ENCODE measurements around the gene EFHC1.

Gene EFHC1

DNA sequence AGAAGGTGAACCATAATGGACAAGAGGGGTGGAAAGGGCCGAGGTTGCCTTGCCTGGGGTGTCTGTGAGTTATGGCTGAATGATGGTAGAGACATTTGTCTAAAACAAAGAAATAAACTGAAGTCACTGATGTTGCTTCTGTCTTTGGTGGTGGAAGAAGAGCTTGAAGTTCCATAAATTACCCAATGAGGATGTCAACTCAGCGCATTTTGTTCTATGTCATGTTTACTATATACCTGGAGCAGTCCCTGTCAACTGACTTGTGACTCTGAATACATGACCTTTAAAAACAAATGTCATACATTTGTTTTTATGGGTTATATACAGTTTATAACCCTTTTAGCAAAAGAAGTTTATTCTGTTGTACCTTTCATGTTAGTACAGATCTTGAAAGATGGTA, 2.0 kb downstream of the EFHC1 start:
- TF ChIP-seq ZFP3 (CRISPR knock-in tag; IDR thresholded peaks at IDR 0.05) (no peak), SNAI2 (CRISPR knock-in tag; IDR thresholded peaks at IDR 0.05) (no peak), ZNF70 (CRISPR knock-in tag; IDR thresholded peaks at IDR 0.05) (no peak), PPARA (CRISPR knock-in tag; IDR thresholded peaks at IDR 0.05; ENCODE audit: borderline replicate concordance) (no peak)
- ATAC-seq: no peak

DNA sequence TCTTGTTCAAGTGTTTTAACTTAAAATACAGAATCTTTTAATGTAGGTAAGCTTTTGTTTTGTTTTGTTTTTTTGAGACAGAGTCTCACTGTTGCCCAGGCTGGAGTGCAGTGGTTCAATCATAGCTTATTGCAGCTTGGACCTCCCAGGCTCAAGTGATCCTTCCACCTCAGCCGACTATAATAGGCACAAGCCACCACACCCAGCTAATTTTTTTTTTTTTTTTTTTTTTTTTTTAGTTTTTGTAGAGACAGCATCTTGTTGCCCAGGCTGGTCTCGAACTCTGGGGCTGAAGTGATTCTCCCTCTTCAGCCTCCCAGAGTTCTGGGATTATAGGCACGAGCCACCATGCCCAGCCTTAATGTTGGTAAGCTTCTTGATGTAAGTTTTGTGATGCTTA, 3.3 kb downstream of the EFHC1 start:
- TF ChIP-seq RARB (CRISPR knock-in tag; IDR thresholded peaks at IDR 0.05) (no peak), ZC3H10 (CRISPR knock-in tag; IDR thresholded peaks at IDR 0.05) (no peak), TOX (CRISPR knock-in tag; IDR thresholded peaks at IDR 0.05; ENCODE audit: borderline replicate concordance) (no peak), ESRRG (CRISPR knock-in tag; IDR thresholded peaks at IDR 0.05) (no peak), ZNF70 (CRISPR knock-in tag; IDR thresholded peaks at IDR 0.05) (no peak), OSR1 (CRISPR knock-in tag; IDR thresholded peaks at IDR 0.05) (no peak), ZFP30 (CRISPR knock-in tag; IDR thresholded peaks at IDR 0.05) (no peak), ARNTL (CRISPR knock-in tag; IDR thresholded peaks at IDR 0.05; ENCODE audit: borderline replicate concordance, low read depth) (no peak)
- TF ChIP-seq, protein P1, sequence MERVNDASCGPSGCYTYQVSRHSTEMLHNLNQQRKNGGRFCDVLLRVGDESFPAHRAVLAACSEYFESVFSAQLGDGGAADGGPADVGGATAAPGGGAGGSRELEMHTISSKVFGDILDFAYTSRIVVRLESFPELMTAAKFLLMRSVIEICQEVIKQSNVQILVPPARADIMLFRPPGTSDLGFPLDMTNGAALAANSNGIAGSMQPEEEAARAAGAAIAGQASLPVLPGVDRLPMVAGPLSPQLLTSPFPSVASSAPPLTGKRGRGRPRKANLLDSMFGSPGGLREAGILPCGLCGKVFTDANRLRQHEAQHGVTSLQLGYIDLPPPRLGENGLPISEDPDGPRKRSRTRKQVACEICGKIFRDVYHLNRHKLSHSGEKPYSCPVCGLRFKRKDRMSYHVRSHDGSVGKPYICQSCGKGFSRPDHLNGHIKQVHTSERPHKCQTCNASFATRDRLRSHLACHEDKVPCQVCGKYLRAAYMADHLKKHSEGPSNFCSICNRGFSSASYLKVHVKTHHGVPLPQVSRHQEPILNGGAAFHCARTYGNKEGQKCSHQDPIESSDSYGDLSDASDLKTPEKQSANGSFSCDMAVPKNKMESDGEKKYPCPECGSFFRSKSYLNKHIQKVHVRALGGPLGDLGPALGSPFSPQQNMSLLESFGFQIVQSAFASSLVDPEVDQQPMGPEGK (CRISPR knock-in tag; IDR thresholded peaks at IDR 0.05; ENCODE audit: borderline replicate concordance): no peak
- ATAC-seq: no peak

DNA sequence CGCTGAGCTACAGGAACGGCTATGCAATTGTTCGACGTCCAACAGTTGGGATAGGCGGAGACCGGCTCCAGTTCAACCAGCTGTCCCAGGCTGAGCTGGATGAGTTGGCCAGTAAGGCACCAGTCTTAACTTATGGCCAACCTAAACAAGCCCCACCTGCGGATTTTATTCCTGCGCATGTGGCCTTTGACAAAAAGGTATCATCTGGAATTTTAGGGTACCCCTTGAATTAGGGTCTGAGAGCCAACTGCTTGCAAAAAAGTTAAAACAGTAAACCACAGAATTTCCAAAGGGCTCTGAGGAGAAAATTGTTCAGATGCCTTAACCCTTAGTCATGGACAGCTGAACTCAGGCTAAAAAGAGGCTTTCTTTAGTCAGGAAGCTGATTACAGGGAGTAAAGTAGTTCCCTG, 3.8 kb downstream of the EFHC1 start:
- ATAC-seq: peak; percentile 58
- TF ChIP-seq PPARA (CRISPR knock-in tag; IDR thresholded peaks at IDR 0.05; ENCODE audit: borderline replicate concordance) (no peak), ZNF70 (CRISPR knock-in tag; IDR thresholded peaks at IDR 0.05) (no peak), RARB (CRISPR knock-in tag; IDR thresholded peaks at IDR 0.05) (no peak), ISL1 (CRISPR knock-in tag; IDR thresholded peaks at IDR 0.05) (peak; percentile 48), ZC3H10 (CRISPR knock-in tag; IDR thresholded peaks at IDR 0.05) (no peak), TCF4 (CRISPR knock-in tag; IDR thresholded peaks at IDR 0.05; ENCODE audit: borderline replicate concordance) (no peak), ZNF565 (CRISPR knock-in tag; conservative IDR thresholded peaks at IDR 0.05; ENCODE audit: low read depth) (no peak), TOX (CRISPR knock-in tag; IDR thresholded peaks at IDR 0.05; ENCODE audit: borderline replicate concordance) (no peak), CSDC2 (CRISPR knock-in tag; IDR thresholded peaks at IDR 0.05) (peak; percentile 63; the same call in 1 of the 2 replicates)
- TF ChIP-seq, protein P2, sequence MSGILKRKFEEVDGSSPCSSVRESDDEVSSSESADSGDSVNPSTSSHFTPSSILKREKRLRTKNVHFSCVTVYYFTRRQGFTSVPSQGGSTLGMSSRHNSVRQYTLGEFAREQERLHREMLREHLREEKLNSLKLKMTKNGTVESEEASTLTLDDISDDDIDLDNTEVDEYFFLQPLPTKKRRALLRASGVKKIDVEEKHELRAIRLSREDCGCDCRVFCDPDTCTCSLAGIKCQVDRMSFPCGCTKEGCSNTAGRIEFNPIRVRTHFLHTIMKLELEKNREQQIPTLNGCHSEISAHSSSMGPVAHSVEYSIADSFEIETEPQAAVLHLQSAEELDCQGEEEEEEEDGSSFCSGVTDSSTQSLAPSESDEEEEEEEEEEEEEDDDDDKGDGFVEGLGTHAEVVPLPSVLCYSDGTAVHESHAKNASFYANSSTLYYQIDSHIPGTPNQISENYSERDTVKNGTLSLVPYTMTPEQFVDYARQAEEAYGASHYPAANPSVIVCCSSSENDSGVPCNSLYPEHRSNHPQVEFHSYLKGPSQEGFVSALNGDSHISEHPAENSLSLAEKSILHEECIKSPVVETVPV (CRISPR knock-in tag; IDR thresholded peaks at IDR 0.05): no peak
- TF ChIP-seq, protein P3, sequence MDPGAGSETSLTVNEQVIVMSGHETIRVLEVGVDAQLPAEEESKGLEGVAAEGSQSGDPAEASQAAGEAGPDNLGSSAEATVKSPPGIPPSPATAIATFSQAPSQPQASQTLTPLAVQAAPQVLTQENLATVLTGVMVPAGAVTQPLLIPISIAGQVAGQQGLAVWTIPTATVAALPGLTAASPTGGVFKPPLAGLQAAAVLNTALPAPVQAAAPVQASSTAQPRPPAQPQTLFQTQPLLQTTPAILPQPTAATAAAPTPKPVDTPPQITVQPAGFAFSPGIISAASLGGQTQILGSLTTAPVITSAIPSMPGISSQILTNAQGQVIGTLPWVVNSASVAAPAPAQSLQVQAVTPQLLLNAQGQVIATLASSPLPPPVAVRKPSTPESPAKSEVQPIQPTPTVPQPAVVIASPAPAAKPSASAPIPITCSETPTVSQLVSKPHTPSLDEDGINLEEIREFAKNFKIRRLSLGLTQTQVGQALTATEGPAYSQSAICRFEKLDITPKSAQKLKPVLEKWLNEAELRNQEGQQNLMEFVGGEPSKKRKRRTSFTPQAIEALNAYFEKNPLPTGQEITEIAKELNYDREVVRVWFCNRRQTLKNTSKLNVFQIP (CRISPR knock-in tag; IDR thresholded peaks at IDR 0.05; ENCODE audit: borderline replicate concordance, low read depth): no peak
- TF ChIP-seq, protein P1 (CRISPR knock-in tag; IDR thresholded peaks at IDR 0.05; ENCODE audit: borderline replicate concordance): no peak
- TF ChIP-seq, protein P4, sequence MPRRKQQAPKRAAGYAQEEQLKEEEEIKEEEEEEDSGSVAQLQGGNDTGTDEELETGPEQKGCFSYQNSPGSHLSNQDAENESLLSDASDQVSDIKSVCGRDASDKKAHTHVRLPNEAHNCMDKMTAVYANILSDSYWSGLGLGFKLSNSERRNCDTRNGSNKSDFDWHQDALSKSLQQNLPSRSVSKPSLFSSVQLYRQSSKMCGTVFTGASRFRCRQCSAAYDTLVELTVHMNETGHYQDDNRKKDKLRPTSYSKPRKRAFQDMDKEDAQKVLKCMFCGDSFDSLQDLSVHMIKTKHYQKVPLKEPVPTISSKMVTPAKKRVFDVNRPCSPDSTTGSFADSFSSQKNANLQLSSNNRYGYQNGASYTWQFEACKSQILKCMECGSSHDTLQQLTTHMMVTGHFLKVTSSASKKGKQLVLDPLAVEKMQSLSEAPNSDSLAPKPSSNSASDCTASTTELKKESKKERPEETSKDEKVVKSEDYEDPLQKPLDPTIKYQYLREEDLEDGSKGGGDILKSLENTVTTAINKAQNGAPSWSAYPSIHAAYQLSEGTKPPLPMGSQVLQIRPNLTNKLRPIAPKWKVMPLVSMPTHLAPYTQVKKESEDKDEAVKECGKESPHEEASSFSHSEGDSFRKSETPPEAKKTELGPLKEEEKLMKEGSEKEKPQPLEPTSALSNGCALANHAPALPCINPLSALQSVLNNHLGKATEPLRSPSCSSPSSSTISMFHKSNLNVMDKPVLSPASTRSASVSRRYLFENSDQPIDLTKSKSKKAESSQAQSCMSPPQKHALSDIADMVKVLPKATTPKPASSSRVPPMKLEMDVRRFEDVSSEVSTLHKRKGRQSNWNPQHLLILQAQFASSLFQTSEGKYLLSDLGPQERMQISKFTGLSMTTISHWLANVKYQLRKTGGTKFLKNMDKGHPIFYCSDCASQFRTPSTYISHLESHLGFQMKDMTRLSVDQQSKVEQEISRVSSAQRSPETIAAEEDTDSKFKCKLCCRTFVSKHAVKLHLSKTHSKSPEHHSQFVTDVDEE (CRISPR knock-in tag; IDR thresholded peaks at IDR 0.05): no peak
